DND-41 (cell line): ENCODE measurements around the gene SLC2A1.

Experiments used
- ATAC-seq: fragments of 200-7000 bp; cut with Tn5 transposase; 3 replicates; pipeline ENCODE4 v1.9.1; 2021; ENCODE audit warnings: low read depth; ENCODE audit not compliant: insufficient read depth
- DNase-seq: peaks from one replicate; pipeline ENCODE4 v3.0.0-alpha.2; 2020
- H2AFZ ChIP-seq: 2 replicates; pipeline ENCODE4 v1.6.0; 2012; ENCODE audit warnings: low read depth, low read length
- H3K27ac ChIP-seq: 2 replicates; pipeline ENCODE4 v1.5.1; 2012; ENCODE audit warnings: low read length, inconsistent platforms
- H3K27me3 ChIP-seq: fragments of 200-600 bp; sonication (generic); 2 replicates; pipeline ENCODE4 v1.6.0; 2012; ENCODE audit warnings: low read length, mild to moderate bottlenecking, inconsistent platforms; ENCODE audit not compliant: insufficient read depth, poor library complexity
- H3K36me3 ChIP-seq: 2 replicates; pipeline ENCODE4 v1.5.1; 2012; ENCODE audit warnings: low read length, inconsistent platforms; ENCODE audit not compliant: insufficient read depth
- H3K4me1 ChIP-seq: 2 replicates; pipeline ENCODE4 v1.5.1; 2012; ENCODE audit warnings: mild to moderate bottlenecking, low read length; ENCODE audit not compliant: insufficient read depth
- H3K4me2 ChIP-seq: 2 replicates; pipeline ENCODE4 v1.6.0; 2012; ENCODE audit warnings: mild to moderate bottlenecking, moderate library complexity, low read length, inconsistent platforms; ENCODE audit not compliant: insufficient read depth
- H3K4me3 ChIP-seq, 2 experiments: fragments of 200-600 bp in 1 of 2; shearing (Covaris generic) in 1 of 2; 2 replicates each; pipeline ENCODE4 v1.5.1; 2012 to 2016; ENCODE audit warnings: inconsistent platforms in 2 of 2, low read length in 2 of 2, mild to moderate bottlenecking in 2 of 2, low read depth in 1 of 2, moderate library complexity in 1 of 2
- H3K79me2 ChIP-seq: 2 replicates; pipeline ENCODE4 v1.6.0; 2012; ENCODE audit warnings: low read length, inconsistent platforms; ENCODE audit not compliant: insufficient read depth
- H3K9ac ChIP-seq: 2 replicates; pipeline ENCODE4 v1.6.0; 2012; ENCODE audit warnings: low read depth, mild to moderate bottlenecking, inconsistent platforms, low read length, moderate library complexity
- H3K9me3 ChIP-seq: 2 replicates; pipeline ENCODE4 v1.5.1; 2012; ENCODE audit warnings: low read length, moderate library complexity, mild to moderate bottlenecking, inconsistent platforms; ENCODE audit not compliant: insufficient read depth, severe bottlenecking
- H4K20me1 ChIP-seq: 2 replicates; pipeline ENCODE4 v1.6.0; 2012; ENCODE audit warnings: low read length; ENCODE audit not compliant: insufficient read depth
- CTCF ChIP-seq: IDR thresholded peaks from 2 replicates; pipeline ENCODE4 v1.5.1; 2012; ENCODE audit warnings: borderline replicate concordance, low read length, moderate library complexity, mild to moderate bottlenecking; ENCODE audit not compliant: poor library complexity, severe bottlenecking; ENCODE audit errors: extremely low read depth
- EZH2 ChIP-seq: IDR thresholded peaks from 3 replicates; pipeline ENCODE4 v1.6.1; 2012; ENCODE audit warnings: borderline replicate concordance, low read depth, mild to moderate bottlenecking, moderate library complexity, low read length, inconsistent platforms; ENCODE audit not compliant: severe bottlenecking

SLC2A1 gene

GRCh38 chr1:42947965-42948732, 10.5 kb downstream of the SLC2A1 start:
- Histone ChIP-seq H3K36me3 (peaks cover 83% of the 10 kb centered on the region), H3K27ac (no peak overlapping the region), H3K79me2 (peaks cover 97% of the 10 kb centered on the region), H3K27me3 (no peaks in the 10 kb centered on the region), H3K9ac (no peak overlapping the region), H3K4me2 (no peak overlapping the region), H4K20me1 (peaks cover 95% of the 10 kb centered on the region), H3K9me3 (no peaks in the 10 kb centered on the region), H2AFZ (no peak overlapping the region), H3K4me1 (peaks cover 10% of the 10 kb centered on the region), H3K4me3 (no peak overlapping the region)
- DNase-seq: no peak
- no peak for ATAC-seq
- TF ChIP-seq EZH2: no peak
- no peak for TF ChIP-seq CTCF

DNA sequence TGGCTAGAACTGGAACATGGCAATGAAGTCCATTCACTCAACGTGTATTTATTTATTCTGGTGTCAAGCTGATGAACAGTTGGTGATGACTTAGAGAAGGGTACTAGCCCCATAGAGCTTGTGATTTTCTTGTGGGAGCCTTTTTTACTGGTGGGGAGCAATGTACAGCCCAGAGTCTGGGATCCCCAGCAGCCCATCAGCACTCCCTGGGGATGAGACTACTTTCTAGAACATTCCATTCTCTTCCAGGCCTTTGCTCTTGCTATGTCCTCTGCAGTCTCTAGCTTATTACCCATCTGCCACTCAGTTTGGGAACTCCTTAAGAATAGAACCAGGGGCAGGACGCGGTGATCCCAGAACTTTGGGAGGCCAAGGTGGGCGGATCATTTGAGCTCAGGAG, 11.6 kb downstream of the SLC2A1 start:
- ATAC-seq: no peak

GRCh38 chr1:42946120-42946898, 12.4 kb downstream of the SLC2A1 start:
- Histone ChIP-seq H3K27me3 (no peaks in the 10 kb centered on the region), H3K4me3 (no peak overlapping the region), H2AFZ (no peak overlapping the region), H3K9me3 (no peaks in the 10 kb centered on the region), H3K4me2 (no peak overlapping the region), H3K9ac (no peak overlapping the region), H3K27ac (no peak overlapping the region), H3K36me3 (peaks cover 83% of the 10 kb centered on the region), H3K4me1 (no peaks in the 10 kb centered on the region), H3K79me2 (peaks cover 97% of the 10 kb centered on the region), H4K20me1 (peaks cover 94% of the 10 kb centered on the region)
- ATAC-seq: no peak
- no peak for TF ChIP-seq CTCF
- TF ChIP-seq EZH2: no peak
- no peak for DNase-seq

More for the DNA sequence above, 11.6 kb downstream of the SLC2A1 start:
- no peaks in the 10 kb centered on the region for H3K4me1 ChIP-seq
- H3K4me3 ChIP-seq: no peak overlapping the region
- H3K27ac ChIP-seq: no peak overlapping the region
- no peak overlapping the region for H2AFZ ChIP-seq
- TF ChIP-seq EZH2: no peak
- no peak for TF ChIP-seq CTCF
- no peak overlapping the region for H3K4me2 ChIP-seq
- H3K9ac ChIP-seq: no peak overlapping the region
- no peaks in the 10 kb centered on the region for H3K27me3 ChIP-seq
- DNase-seq: no peak
- peaks cover 83% of the 10 kb centered on the region for H3K36me3 ChIP-seq
- H3K79me2 ChIP-seq: peaks cover 97% of the 10 kb centered on the region
- H4K20me1 ChIP-seq: peaks cover 94% of the 10 kb centered on the region
- no peaks in the 10 kb centered on the region for H3K9me3 ChIP-seq
